H1 (cell line): ENCODE data around the gene PALS2. TPM values are rescaled to one million over a fixed set of nuclear protein-coding genes. Genes with fewer than 3 reads are reported as not detected.

Source experiments
- JUN ChIP-seq: IDR thresholded peaks from 2 replicates; pipeline ENCODE4 v1.6.1; 2011; ENCODE audit warnings: low read depth, mild to moderate bottlenecking, improper control_type of control experiment, low read length
- KDM1A ChIP-seq: fragments of 200-600, 300-600 bp; sonication (generic); IDR thresholded peaks from 2 replicates; pipeline ENCODE4 v1.7.1; 2016; ENCODE audit warnings: mild to moderate bottlenecking, low read length, borderline replicate concordance
- SRF ChIP-seq: IDR thresholded peaks from 2 replicates; pipeline ENCODE4 v1.6.1; 2011; ENCODE audit warnings: mild to moderate bottlenecking, low read depth, low read length, moderate library complexity
- polyA plus RNA-seq, 7 experiments: library from polyadenylated mRNA; depleted of rRNA in 3 of 7; stranded (reverse) in 5 of 7; unstranded in 2 of 7; fragments of >200 nt in 5 of 7; fragments of 200-250 nt in 2 of 7; gene quantifications; 1 replicate in 5 of 7; 2 replicates in 1 of 7; 4 replicates in 1 of 7; pipeline versions ENCODE4 v1.2.1 to v1.2.3, GENCODE V29; 2011 to 2013; ENCODE audit warnings: missing spikeins in 2 of 7, mixed read lengths in 2 of 7
- total RNA-seq: library from RNA; stranded (reverse); fragmentation: NEBNext Ultra II Directional; extraction: Animal tissue kit (Norgen Biotek cat#: 25700); gene quantifications from 2 replicates; pipeline ENCODE4 v1.2.1, GENCODE V29; 2021

The PALS2 gene
- total and polyA plus RNA-seq, 2 of the 8 experiments (the other 6 are each of a cell fraction or from before 2014, with no cell fraction given): 10.4 to 98.3 TPM

DNA sequence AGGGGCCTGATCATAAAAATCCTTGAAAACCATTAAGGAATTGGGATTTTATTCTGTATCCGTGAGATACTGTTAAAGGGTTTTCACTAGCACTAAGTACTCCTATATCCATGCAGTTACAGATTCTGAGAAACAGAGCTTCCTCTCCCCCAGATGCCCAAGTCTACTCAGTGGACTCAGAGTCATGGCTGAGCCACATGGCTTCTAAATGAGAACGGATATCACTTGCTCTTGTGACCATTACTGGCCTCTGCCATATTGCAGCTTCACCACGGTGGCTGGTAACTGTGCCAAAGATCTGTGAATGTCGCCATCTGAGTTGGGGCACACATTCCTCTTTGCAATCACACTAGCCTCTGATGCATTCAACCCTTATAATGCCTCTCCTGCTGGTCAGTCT lies 42.0 kb upstream of the PALS2 start (continued):
- TF ChIP-seq SRF (no peak), JUN (no peak), KDM1A (no peak)
- TF ChIP-seq, all 59 proteins: peak for 0
